Neuron (in vitro differentiated cells): ENCODE data around the gene CRAT.

Experiments used
- H2AFZ ChIP-seq: one replicate; pipeline ENCODE4 v1.6.1; 2013; ENCODE audit warnings: low read depth, mild to moderate bottlenecking, inconsistent platforms, low read length, moderate library complexity
- H3K27me3 ChIP-seq: one replicate; pipeline ENCODE4 v1.6.1; 2013; ENCODE audit warnings: low read length; ENCODE audit not compliant: insufficient read depth
- H3K36me3 ChIP-seq: one replicate; pipeline ENCODE4 v1.6.1; 2013; ENCODE audit warnings: low read length; ENCODE audit not compliant: insufficient read depth
- H3K4me1 ChIP-seq: one replicate; pipeline ENCODE4 v1.6.1; 2013; ENCODE audit warnings: low read length; ENCODE audit not compliant: insufficient read depth
- H3K4me3 ChIP-seq: 2 replicates; pipeline ENCODE4 v1.5.1; 2013; ENCODE audit warnings: mild to moderate bottlenecking, low read length, moderate library complexity
- H3K9me3 ChIP-seq: one replicate; pipeline ENCODE4 v1.6.1; 2013; ENCODE audit warnings: low read length

CRAT gene

DNA sequence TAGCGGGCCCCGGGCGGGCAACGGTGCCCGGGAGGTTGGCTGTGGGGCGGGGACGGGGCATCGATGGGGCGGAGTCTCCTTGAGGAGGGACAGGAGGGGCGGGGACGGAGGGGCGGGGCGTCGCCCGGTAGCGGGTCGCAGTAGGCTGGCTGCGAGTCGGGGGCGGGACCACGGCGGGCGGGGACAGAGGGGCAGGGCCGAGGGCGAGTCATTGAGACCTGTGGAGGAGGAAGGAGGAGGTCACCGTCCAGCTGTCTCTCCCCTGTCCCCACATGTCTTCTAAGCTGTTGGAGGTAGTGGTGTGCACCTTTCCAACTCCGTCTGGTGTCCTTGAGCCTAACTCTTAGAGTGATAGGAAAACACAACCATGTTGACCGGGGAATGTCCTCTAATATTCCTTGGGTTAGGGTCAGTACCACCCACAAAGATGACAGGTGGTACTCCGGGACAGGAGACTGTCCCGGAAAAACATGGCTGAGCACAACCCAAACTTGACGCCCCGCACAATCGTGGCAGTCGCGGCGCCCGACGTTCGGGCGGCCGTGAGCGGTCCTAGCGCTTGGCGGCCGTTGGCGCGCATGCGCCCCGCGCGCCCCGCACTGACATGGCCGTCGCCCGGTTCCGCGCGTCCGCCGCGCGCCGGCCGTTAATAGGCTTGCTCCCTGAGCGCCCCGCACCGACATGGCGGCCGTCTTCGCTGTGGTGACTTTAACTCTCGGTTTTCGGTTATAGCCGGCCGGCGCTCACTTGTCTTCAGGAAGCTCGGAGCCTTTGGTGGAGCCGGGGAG lies at the start of gene CRAT, which contains the start of gene PTPA:
Gene CRAT (minus strand): TSS at position 54 of the 788 bp plus-strand sequence. CDS start 284 bp downstream, outside the sequence.
Gene PTPA (plus strand): TSS at position 676 of the 788 bp plus-strand sequence. CDS start 186 bp downstream, outside the sequence.
- Histone ChIP-seq H2AFZ (peak within 1 kb of the TSS; percentile 73), H3K4me1 (peaks cover 19% of the 10 kb centered on the region), H3K4me3 (peak within 1 kb of the TSS; percentile 62), H3K9me3 (no peaks in the 10 kb centered on the region), H3K36me3 (peaks cover 6% of the 10 kb centered on the region), H3K27me3 (no peaks in the 10 kb centered on the region)

DNA sequence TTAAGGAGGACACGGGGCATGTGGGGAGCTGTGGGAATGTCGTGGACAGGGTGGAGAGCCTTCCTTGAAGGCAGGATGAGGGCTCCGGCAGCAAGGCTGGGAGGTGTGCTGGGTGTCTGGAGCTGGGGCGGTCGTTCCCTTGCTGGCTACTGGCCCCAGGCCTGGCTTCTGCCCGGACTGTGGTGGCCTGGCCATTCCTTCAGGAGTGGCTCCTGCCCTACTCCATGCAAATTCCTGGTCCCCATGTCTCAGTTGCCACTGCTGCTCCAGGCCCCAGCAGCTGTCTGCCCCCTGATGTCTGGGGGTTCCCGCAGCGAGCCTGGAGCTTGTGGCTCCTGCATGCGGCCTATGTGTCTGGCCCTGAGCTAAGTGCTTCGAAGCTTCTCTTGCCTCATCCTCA lies 45.6 kb upstream of the CRAT start:
- Histone ChIP-seq H3K4me1 (no peaks in the 10 kb centered on the region), H2AFZ (no peak overlapping the region), H3K9me3 (no peaks in the 10 kb centered on the region), H3K27me3 (no peaks in the 10 kb centered on the region), H3K4me3 (no peak overlapping the region), H3K36me3 (no peaks in the 10 kb centered on the region)

DNA sequence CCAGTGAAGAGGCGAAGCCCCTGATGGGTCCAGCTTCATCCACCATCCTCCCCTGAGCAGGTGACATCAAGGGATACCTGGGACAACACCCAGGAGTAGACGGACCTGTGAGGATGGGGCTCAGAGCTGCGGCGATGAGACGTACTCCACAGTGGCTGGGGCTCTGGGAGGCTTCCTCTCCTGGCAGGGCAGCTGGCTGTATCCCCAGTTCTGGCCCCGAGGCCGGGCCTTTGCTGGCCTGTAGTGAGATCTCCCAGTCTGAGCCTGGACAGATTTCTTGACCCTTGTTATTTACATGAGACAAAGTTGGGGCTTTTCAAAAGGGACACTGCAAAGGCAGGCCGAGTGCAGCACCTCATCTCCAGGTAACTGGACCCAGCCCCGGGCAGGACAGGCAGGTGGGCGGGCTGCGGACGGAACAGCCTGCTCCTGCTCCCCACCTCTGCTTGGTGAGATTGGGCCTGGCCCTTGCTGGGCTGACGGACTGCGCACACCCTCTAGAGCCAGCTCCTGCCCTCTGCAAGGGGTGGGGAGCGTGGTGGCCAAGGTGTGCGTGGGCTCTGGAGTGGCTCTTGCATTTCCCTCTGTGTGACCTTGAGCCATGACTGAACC lies 44.4 kb upstream of the CRAT start:
- H3K27me3 ChIP-seq = no peaks in the 10 kb centered on the region
- H3K4me3 ChIP-seq = no peak overlapping the region
- H2AFZ ChIP-seq = no peak overlapping the region
- no peaks in the 10 kb centered on the region for H3K9me3 ChIP-seq
- H3K4me1 ChIP-seq = no peaks in the 10 kb centered on the region
- H3K36me3 ChIP-seq = no peaks in the 10 kb centered on the region

DNA sequence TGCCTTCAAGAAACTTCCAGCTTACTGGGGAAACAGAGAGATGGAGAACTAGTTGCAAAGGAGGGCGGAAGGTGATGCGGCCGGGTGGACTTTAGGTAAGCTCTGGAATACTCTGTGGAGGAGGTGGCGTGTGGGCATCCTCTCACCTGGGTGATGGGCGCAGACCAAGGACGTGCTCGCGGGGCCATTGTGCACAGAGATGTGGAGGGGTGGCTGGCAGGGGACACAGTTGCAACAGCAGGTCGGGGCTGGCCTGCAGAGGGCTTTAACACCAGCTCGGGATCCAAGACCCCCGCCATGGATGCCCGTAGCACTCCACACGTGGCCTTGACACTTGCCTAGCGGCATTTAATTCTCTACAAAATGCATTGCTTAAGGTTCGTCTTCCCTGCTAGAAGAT lies 40.9 kb upstream of the CRAT start:
- Histone ChIP-seq H3K27me3 (no peaks in the 10 kb centered on the region), H2AFZ (no peak overlapping the region), H3K36me3 (no peaks in the 10 kb centered on the region), H3K9me3 (no peaks in the 10 kb centered on the region), H3K4me3 (no peak overlapping the region), H3K4me1 (peaks cover 5% of the 10 kb centered on the region)

DNA sequence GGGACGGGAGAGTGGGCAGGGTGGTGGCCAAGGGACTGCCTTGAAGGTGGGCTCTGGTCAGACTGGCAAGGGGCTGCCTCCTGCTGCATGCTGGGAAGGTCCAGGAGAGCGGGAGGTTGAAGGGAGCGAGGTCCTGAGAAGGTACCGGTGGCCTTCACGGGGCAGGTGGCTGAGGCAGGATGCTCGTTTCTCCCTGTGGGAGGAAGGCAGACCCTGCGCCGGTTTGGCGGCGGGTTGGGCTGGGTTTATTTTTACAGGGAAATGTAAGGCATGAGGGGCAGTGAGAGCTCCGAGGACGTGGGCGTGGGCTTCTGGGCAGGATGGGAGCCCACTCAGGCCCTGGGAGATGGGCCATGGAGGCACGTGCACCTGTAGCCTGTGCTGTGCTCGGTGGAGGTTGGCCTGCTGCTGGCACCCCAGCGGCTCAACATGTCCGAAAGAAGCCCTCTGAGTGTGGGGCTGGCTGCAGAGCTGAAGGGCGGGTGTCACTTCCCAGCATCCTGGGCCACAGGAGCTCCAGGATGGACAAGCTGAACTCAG lies 40.1 kb upstream of the CRAT start:
- Histone ChIP-seq H3K9me3 (no peaks in the 10 kb centered on the region), H3K36me3 (no peaks in the 10 kb centered on the region), H2AFZ (no peak overlapping the region), H3K4me1 (peaks cover 13% of the 10 kb centered on the region), H3K27me3 (no peaks in the 10 kb centered on the region), H3K4me3 (no peak overlapping the region)

DNA sequence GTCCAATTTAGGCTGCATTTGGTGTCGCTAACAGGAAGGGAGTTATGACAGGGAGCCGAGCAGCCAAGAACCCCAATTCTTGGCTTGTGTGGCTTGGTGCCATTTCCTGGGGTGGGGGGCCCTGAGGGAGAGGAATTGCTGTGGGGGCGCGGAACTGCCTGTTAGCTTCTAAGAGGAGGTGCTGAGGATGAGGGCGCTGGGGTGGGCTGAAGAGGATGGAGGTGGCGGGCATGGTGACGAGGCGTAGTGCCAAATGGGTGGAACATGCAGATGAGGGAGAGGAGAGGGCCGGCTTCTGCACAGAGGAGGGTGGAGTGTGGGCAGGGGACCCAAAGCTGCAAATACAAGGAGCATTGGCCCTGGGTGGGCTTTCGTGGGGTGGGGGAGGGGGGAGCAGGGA lies 39.5 kb upstream of the CRAT start:
- Histone ChIP-seq H3K36me3 (no peaks in the 10 kb centered on the region), H3K9me3 (no peaks in the 10 kb centered on the region), H3K4me3 (no peak overlapping the region), H3K27me3 (no peaks in the 10 kb centered on the region), H3K4me1 (peaks cover 19% of the 10 kb centered on the region), H2AFZ (no peak overlapping the region)

DNA sequence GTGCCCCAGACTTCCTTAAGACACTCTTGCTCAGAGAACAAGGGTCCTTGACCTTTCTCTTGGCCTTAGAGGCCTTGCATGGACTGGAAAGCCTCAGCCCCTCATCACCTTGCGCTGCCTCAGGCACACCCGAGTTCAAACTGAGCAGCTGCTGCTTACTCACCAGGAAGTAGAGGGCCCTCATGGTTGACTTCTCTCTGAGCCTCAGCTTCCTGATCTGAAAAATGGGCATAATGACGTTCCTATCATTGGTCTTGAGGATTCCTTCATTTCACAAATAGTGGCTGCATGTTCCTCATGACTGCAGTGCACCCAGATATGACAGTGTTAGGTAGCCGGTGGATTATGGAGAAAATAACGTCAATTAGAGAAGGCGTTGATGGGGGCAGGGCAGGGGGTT lies 38.8 kb upstream of the CRAT start:
- Histone ChIP-seq H3K9me3 (no peaks in the 10 kb centered on the region), H3K36me3 (peaks cover 1% of the 10 kb centered on the region), H3K4me3 (no peak overlapping the region), H2AFZ (no peak overlapping the region), H3K4me1 (peaks cover 19% of the 10 kb centered on the region), H3K27me3 (no peaks in the 10 kb centered on the region)

DNA sequence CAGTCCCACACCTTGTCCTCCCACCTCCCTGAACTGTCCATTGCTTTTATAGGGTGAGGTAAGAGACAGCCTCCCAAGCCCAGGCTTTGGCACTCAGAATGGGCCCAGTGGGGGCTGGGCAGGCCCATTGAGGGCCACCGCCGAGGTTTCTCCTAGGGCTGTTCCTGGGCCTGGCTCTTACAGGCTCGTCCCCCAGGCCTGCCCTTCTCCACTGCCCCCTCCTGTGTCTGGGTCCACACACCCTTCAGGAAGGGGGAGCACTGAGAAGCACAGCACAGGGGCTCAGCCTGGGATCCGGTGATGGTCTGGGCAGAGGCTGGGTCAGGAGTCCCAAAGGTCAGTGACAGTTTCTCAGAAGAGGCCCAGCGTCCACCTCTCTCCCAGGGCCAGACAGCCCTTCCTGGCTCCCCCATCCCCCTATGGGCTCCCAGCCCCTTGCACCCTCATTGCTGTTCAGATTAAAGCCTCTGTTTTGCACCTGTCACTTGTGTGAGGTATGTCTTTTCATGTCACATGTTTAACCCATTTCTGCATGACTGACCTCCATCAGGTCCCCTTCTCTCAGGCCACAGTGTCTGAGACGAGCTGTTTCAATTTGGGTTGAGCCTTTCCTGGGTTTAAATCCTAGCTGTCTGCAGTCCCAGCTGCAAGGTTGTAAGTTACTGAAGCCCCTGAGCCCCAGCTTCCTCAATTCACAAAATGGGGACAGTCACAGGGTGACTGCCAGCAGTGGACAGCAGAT lies 38.0 kb upstream of the CRAT start:
- peaks cover 19% of the 10 kb centered on the region for H3K4me1 ChIP-seq
- H2AFZ ChIP-seq = no peak overlapping the region
- H3K27me3 ChIP-seq = no peaks in the 10 kb centered on the region
- no peaks in the 10 kb centered on the region for H3K9me3 ChIP-seq
- H3K36me3 ChIP-seq = peaks cover 5% of the 10 kb centered on the region
- no peak overlapping the region for H3K4me3 ChIP-seq

DNA sequence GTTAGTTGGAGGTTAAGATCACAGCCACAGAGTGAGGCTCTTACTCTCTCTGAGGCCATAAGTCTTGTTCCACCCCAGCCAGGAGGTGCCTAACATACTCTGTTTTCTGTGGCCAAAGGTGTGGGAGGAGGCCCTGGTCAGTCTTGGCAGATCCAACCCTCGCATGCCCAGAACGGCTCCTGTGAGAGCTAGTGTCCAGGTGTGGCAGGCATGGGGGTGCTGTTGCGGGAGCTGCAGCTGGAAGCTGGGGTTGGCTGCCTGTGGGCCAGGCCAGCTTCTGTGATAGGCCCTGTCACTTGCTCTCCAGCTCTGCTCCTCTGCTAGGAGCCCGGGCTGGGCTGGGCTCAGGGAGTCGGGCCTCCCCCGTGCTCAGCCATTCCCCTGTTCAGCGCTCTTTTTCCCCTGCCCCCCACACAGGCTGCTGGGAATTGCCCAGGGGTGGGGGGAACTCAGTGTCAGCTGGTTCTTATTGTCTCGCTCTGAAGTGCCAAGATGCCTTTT lies 35.9 kb upstream of the CRAT start:
- H3K9me3 ChIP-seq = no peaks in the 10 kb centered on the region
- no peaks in the 10 kb centered on the region for H3K27me3 ChIP-seq
- H3K4me1 ChIP-seq = peaks cover 40% of the 10 kb centered on the region
- H3K36me3 ChIP-seq = peaks cover 17% of the 10 kb centered on the region
- H2AFZ ChIP-seq = no peak overlapping the region
- no peak overlapping the region for H3K4me3 ChIP-seq

DNA sequence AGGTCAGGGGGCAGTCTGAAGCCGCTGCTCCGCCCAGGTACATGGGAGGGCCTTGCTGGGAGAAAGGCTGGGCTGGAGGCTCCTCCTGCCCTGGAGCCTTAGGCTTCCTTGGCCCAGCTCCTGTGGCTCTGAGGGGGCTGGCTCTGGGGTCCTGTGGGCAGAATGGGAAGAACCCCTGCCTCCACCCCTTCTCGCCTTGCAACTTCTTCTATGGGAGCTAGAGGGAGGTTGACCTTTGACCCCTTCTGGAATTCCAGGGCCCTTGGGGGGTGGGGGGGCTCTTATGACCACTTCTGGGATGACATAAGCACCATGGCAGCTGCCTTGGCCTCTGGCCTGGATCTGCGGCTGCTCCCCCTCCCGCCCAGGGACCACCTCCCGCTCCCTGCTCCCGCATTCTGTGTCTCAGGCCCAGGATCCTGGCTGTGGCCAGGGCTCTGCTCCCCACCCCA lies 35.3 kb upstream of the CRAT start:
- Histone ChIP-seq H3K4me3 (no peak overlapping the region), H3K27me3 (no peaks in the 10 kb centered on the region), H3K36me3 (peaks cover 17% of the 10 kb centered on the region), H2AFZ (no peak overlapping the region), H3K9me3 (no peaks in the 10 kb centered on the region), H3K4me1 (peaks cover 46% of the 10 kb centered on the region)

DNA sequence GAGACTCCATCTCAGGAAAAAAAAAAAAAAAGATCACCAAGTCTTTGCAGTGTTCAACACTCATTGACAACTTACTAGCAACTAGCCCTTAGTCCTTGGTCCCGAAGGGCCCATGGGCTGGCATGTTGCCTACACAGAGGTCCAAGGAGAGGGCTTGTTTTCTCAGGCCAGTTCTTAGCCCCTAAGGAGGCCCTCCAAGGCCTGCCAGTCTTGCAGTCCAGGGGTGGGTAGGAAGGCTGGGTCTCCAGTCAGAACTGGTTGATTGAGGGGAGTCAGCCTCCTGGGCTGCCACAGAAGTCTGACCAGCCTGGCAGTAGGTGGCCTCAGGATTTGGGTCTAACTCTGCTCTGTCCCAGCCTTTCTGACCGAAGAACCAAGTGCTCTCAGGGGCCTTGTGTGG lies 34.7 kb upstream of the CRAT start:
- H3K4me3 ChIP-seq = no peak overlapping the region
- peaks cover 17% of the 10 kb centered on the region for H3K36me3 ChIP-seq
- peaks cover 50% of the 10 kb centered on the region for H3K4me1 ChIP-seq
- no peaks in the 10 kb centered on the region for H3K27me3 ChIP-seq
- H3K9me3 ChIP-seq = no peaks in the 10 kb centered on the region
- no peak overlapping the region for H2AFZ ChIP-seq

DNA sequence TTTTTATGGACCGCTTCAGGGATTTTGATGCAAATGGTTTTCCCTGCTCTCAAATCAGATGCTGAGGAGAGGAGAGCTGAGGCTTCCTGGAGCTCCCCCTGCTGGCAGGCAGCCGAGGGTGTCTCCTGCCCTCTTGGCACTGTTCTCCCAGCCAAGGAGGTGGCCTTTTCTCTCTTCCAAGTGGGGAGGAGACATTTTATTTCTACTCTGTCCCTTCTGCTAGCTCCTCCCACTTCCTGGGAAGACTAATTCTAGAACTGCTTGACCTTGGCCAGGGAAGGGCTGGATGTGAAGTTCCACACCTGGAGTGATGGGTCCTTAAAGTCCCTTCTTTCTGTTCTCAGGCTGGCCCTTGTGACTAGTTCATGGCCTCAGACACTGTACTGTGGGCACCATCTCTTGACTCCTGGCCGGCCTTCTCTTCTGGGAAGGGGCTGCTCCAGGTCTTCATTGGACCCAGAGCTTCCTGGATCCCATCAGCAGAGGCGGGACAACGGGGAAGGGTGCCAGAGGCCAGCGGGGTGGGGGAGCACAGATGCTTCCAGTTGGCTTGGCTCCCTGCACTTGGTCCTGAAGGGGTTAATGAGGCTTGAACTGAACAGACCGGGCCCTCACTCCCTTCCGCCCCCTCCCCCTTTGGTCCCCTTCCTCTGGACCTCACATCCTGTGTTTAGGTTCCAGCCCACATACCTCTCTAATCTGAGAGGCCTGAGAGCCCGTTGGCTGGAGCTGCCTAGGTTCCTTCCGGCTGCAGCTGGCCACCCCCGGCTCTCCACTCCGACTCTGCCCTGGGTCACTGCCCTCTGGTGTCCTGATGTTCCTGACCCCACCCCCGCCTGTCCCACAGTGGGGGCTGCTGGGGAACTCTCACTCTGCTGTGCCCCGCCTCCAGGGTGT lies 32.7 kb upstream of the CRAT start:
- H2AFZ ChIP-seq = no peak overlapping the region
- H3K4me1 ChIP-seq = peaks cover 67% of the 10 kb centered on the region
- H3K4me3 ChIP-seq = no peak overlapping the region
- no peaks in the 10 kb centered on the region for H3K27me3 ChIP-seq
- no peaks in the 10 kb centered on the region for H3K9me3 ChIP-seq
- H3K36me3 ChIP-seq = peaks cover 17% of the 10 kb centered on the region
